Skeletal muscle cell (primary cell): ENCODE results near the gene SURF2.
A peak's percentile ranks its signal among the peaks of the same experiment; 100 is the strongest.
"Not testable (repeated sequence)": the region's sequence is repeated elsewhere in the genome, so short reads cannot be mapped to it uniquely, and the experiment has no call there.

Source experiments
- DNase-seq: peaks from one replicate; pipeline ENCODE4 v3.0.0-alpha.2; 2010; ENCODE audit warnings: low read depth
- H3K4me3 ChIP-seq: 2 replicates; pipeline ENCODE4 v1.5.1; 2011; ENCODE audit warnings: low read depth, mild to moderate bottlenecking, control low read depth, low read length, moderate library complexity

The SURF2 gene

DNA sequence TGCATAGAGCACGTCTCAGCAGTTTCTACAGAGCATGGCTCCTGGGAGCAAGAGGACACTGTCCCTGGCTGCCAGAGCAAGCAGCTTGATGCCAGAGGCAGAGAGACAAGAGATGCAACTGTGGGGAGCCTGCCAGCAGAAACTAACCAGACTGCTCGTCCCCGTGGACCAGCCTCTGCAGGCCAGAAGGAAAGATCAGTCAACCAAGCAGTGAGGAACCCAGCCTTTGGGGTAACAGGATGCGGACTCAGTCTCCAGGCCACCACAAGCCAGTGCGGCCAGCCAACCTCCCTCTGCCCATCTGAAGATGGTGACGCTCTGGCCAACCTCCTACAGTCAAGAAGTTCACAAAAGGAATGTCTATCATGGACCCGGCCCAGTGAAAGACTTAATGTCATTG lies 15.8 kb downstream of the SURF2 start:
- H3K4me3 ChIP-seq: no peak overlapping the region

DNA sequence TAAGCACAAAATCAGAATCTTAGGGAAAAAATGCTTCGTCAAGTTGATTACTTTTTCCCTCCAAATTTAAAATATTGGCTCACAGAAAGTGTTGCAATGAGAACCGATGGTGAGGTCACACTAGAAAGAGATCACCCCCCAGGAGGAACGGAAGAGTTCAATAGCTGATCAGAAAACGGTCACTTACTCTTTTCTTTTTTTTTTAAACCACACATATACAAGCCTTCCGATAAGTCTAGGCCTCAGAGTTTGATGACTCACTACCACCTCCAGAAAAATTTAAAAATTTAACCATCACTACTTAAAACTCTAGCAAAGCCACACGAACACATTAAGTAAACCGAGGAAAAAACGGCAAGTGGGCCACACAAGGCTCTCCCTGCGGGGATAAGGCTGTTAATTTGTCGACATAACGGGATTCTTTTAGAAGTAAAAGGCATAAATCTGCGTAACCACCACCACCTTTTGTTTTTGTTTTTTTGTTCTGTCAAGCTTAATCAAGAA lies 18.3 kb downstream of the SURF2 start:
- DNase-seq: no peak
- H3K4me3 ChIP-seq: peak overlapping the region; percentile 95

More for the DNA sequence above, 15.8 kb downstream of the SURF2 start:
- no peak for DNase-seq

DNA sequence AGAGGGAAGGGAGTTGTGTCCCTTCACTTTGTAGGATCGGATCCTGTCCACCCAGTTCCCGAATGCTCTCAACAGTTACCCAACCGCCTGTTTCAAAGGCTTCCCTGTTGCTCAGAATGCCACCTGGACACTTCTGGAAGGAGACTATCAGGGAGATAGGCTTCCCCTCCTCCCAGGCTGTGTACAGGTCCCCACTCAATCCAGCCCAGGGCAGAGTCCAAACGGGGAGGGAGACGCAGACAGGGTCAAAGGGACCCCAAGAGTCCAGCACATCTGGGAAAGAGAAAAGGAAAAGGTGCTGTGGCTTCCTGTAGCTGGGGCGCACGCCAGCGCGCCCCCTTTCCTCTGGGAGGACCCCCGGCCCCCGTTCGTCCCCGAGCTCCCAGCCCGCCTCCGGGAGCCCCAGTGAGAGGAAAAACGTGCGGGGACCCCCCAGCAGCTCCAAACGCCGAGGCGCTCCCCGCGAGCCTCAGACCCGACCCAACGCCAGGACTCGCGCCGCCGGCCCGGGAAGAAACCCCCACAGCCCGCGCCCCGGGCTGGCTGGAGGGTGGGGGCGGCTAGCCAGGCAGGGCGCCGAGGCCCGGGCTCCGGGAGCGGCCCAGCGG lies 18.9 kb downstream of the SURF2 start:
- no peak for DNase-seq
- peak overlapping the region; percentile 95 for H3K4me3 ChIP-seq

DNA sequence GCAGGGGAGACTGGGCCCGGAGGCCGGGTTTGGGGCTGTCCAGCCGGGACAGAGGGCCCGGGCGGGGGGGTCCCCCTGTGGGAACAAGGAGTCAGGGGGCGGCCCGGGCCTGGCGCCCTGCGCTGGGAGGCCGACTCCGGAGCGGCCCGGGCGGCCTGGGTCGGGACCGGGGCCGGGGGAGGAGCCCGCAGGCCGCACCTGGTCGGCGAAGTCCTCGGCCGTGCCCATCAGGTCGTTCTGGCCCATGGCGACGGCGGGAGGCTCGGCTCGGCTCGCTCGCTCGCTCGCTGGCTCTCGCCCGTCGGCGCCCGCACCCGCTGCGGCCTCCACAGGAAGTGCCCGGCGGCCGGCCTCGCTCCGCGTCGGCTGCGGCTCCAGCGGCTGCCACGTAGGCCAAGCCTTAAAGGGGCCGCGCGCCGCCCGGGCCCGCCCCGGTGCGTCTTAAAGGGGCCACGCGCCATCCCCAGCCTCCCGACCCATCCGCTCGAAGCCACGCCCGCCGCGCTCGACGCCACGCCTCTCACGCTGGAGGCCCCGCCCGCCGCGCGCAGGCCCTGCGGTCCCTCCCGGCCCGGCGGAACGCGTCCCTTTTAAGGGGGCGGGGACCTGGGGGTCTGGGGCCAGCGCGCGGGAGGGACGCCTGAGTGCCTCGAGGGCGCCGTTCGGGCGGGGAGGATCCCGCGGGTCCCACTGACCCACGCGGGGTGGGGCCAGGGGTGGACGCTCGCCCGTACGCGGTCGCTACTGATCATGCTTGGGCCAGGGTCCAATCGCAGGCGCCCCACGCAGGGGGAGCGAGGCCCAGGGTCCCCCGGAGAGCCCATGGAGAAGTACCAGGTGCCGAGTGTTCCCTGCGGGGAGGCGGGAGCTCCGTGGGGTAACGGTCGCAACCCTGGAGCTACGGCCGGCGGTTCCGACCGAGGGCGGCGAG lies 19.6 kb downstream of the SURF2 start, which contains the start of the genes STKLD1 and SURF4:
TSS of gene STKLD1 (plus strand) at position 643 of the 931 bp plus-strand sequence. CDS start at position 751, 108 bp downstream.
TSS of gene SURF4 (minus strand) at position 337 of the 931 bp plus-strand sequence. CDS start at position 246, 91 bp downstream.
- DNase-seq: peak; percentile 88
- peak within 1 kb of the TSS; percentile 95 for H3K4me3 ChIP-seq

DNA sequence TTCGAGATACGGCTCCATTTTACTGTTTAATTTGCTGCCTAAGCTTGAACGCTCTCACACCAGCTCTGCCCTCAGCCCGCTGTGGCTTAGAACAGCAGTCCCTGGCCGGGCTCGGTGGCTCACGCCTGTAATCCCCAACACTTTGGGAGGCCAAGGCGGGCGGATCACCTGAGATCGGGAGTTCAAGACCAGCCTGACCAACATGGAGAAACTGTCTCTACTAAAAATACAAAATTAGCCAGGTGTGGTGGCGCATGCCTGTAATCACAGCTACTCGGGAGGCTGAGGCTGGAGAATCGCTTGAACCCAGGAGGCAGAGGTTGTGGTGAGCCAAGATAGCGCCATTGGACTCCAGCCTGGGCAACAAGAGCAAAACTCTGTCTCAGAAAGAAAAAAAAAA lies 20.9 kb downstream of the SURF2 start:
- not testable (repeated sequence) for DNase-seq, H3K4me3 ChIP-seq

DNA sequence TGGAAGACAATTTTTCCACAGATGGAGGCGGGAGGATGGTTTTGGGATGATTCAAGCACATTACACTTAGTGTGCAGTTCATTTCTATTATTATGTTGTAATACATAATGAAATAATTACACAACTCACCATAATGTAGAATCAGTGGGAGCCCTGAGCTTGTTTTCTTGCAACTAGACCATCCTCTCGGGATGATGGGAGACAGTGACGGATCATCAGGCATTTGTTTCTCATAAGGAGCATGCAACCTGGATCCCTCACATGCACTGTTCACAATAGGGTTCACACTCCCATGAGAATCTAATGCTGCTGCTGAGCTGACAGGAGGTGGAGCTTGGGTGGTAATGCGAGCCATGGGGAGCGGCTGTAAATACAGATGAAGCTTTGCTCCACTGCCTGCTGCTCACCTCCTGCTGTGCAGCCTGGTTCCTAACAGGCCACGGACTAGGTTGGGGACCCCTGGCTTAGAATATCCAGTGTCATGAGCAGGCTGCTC lies 21.4 kb downstream of the SURF2 start:
- no peak for DNase-seq
- no peak overlapping the region for H3K4me3 ChIP-seq

DNA sequence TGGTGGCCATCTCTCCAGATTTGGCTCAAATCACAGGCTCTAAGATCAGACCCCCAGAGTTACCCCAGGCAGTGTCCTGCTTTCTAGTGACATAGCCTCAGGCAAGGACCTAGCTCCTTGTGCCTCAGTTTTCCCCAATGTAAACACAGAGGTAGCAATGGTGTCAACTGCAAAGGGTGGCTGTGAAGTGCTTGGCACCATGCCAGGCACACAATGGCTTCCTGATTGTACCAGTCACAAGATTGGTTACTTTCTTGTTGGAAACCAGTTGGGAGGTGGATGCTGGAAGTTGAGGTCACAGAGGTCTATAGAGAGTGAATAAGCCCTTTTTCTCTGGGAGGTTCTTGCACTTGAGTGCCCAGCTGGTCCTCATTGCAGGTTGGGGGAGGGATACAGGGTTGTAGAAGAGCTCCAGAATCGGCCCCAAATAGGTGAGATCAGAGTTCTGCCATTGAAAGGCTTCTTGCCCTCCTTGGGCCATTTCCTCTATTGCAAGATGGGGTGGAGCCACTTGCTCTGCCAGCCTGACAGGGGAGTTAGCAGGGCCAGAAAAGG lies 22.1 kb downstream of the SURF2 start:
- H3K4me3 ChIP-seq: no peak overlapping the region
- no peak for DNase-seq

DNA sequence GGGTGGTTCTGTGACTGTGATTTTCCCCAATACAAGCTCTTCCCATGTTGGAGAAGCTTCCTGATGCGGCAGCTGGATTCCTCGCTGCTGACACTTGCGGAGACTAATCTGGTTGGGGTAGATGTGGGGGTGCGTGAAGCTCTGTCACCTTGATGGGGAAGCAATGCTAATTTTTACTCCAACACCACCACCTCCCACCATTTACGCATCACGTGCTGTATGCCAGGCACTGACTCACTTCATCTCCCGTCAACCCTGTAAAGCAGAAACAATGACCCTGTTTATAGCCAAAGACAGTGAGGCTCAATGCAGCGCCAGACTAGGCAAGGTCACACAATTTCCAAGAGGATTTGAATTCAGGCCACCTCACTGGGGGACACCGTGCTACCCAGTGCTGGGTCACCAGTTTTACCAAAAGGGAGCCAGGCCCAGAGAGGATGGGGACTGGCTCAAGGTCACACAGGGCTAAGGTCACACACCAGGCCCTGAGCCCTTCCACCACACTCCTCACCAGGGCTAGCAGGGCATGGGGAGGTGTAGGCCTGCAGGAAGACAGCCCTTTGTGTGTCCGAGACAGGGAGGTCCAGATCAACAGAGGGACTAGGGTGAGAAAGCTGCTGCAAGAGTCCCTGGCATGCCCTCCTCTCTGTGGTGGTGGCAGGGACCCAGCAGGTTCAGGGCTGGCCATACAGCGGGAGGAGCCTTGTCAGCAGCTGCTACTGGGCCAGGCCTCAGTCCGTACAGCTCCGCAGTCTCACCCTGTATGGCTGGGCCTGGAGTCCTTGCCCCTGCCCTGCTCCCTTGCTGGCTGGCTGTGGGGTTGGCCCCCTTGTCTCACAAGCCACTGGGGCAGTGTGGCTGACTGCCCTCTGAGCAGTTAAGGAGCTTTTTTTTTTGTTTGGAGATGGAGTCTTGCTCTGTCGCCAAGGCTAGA lies 23.1 kb downstream of the SURF2 start:
- DNase-seq: no peak
- no peak overlapping the region for H3K4me3 ChIP-seq

DNA sequence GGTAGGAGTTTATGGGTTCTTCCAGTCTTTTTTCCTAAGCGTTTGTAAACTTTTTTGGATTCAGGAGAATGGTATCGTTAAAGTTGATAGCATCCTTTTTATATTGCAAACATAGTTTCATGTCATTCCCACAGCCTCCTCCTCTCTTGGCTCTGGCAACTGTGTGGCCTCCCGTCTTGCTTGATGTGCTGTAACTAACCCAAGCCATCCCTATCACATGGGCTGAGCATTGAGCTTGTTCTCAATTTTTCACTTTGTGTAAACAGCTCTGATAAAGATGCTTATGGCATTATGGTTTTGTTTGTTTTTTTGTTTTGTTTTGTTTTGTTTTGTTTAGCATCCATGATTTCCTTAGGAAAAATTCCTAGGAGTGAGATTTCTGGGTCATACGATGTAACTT lies 24.4 kb downstream of the SURF2 start:
- no peak overlapping the region for H3K4me3 ChIP-seq
- no peak for DNase-seq

DNA sequence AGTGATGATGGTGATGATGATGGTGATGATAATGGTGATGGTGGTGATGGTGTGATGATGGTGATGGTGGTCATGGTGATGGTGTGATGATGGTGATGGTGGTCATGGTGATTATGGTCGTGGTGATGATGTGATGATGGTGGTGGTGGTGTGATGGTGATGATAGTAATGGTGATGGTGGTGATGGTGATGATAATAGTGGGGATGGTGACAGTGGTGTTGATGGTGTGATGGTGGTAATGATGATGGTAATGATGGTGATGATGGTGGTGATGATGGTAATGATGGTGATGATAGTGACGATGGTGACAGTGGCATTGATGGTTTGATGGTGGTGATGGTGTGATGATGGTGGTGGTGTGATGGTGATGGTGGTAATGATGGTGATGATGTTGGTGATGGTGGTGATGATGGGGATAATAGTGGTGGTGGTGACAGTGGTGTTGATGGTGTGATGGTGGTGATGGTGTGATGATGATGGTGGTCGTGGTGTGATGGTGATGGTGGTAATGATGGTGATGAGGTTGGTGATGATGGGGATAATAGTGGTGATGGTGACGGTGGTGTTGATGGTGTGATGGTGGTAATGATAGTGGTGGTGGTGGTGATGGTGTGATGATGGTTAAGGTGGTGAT lies 26.3 kb downstream of the SURF2 start:
- H3K4me3 ChIP-seq: no peak overlapping the region
- no peak for DNase-seq

DNA sequence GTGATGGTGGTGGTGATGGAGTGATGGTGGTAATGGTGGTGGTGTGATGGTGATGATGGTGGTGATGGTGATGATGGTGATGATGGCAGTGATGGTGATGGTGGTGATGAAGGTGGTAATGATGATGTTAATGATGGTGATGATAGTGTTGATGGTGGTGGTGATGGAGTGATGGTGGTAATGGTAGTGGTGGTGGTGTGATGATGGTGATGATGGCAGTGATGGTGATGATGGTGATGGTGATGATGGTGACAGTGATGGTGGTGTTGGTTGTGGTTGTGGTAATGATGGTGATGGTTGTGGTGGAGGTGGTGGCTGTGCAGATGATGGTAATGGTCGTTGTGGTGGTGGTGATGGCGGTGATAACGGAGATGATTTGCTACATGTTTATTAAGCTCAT lies 27.1 kb downstream of the SURF2 start:
- no peak overlapping the region for H3K4me3 ChIP-seq
- no peak for DNase-seq

DNA sequence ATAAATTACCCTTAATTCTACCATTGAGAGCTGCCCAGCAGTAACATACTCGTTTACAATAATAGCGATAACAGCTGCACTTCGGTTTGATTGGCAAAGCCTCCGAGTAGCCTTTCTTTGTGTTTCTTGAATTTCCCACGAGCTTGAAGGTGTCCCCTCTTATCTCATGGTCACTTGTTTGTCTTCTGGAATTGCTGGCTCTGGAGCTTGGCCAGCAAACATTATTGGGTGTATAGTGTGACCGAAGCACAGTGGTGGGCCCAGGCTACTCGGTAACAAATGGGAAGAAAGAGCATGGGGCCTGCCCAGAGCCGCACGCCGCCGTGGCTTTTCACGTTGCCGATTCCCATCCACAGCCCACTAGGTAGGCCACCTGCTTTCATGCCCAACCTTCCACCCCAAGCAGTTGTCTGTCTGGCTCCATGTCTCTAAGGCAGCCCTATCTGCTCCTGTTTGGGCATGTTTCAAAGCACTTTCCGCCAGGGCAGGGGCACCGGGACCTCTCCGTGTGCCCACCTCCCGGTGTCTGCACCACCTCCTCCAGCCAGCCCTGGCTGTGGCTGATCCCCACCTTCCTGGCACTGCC lies 28.5 kb downstream of the SURF2 start:
- H3K4me3 ChIP-seq: no peak overlapping the region
- no peak for DNase-seq

DNA sequence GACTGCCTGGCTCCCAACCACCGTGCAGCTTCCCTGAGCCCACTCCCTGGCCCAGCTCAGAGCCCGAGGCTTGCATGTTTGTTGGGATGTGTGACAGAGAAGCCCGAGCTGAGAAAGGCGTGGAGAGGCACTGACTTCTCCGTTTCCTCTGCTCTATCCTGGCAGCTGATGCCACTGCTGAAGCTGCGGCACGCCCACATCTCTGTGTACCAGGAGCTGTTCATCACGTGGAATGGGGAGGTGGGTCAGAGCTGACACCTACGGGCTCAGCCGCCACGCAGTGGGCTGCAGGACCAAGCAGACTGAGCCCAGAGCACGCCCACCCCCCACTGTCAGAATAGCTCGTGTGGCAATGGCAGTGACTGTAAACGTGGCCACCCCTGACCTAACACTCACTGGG lies 29.1 kb downstream of the SURF2 start:
- DNase-seq: no peak
- H3K4me3 ChIP-seq: no peak overlapping the region

DNA sequence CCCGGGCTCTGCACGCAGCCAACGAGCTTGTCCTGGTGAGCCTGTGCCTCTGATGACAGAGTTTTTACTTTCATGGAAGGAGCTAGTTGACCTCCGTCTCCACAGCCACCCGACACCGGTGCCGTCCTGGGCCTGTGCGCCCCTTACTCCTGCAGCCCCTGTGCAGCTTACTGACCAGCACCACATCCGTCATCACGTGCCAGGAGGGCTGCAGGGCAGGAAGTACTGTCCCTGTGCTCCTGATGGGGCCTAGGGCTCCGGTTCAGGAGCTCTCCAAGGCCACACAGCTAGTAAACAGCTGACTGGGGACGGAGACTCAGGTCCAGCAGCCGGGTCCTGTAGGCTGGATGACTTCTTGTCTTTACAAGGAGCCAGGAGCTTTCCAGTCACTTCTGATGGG lies 30.0 kb downstream of the SURF2 start:
- H3K4me3 ChIP-seq: no peak overlapping the region
- DNase-seq: no peak

DNA sequence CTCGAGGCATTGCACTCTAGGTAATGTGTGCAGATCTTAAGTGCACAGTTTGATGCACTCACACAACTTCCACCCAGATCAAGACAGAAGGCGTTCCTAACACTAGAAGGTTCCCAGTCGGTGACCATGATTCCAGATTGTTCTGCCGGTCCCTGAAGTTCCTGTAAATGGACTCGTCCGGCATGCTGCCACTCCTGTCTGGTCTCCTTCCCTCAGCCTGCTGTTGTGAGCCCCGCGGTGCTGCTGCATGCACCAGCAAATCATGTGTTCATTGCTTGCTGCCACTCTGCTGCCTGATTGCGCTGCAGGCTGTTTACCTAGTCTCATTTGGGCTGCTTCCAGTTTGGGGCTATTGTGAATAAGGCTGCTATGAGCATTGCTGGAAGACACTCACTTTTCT lies 31.3 kb downstream of the SURF2 start:
- no peak for DNase-seq
- H3K4me3 ChIP-seq: no peak overlapping the region

DNA sequence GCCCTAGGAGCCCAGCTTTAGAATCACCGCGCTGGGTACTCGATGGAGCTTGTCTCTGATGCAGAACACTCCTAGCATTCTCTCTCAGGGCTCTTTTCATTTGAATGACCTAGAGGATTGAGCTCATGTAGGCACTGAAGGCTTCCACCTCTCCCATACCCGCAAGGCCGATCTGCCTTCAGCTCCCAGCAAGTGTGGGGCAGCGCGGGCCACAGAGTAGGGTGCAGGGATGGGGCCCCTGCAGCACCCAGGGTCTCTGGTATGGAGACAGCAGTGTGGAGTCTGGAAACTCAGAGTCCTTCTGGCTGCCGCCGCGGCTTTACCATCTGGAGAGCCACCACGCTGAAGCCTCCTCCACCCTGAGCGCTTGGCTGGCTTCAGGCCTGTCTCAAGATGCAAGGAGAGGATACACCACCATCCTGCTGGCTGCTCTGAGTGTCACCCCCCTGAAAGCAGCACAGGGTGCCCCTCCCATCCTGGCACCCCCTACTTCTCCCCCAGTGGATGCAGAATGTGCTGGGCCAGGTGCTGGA lies 32.7 kb downstream of the SURF2 start:
- no peak for DNase-seq
- H3K4me3 ChIP-seq: no peak overlapping the region

DNA sequence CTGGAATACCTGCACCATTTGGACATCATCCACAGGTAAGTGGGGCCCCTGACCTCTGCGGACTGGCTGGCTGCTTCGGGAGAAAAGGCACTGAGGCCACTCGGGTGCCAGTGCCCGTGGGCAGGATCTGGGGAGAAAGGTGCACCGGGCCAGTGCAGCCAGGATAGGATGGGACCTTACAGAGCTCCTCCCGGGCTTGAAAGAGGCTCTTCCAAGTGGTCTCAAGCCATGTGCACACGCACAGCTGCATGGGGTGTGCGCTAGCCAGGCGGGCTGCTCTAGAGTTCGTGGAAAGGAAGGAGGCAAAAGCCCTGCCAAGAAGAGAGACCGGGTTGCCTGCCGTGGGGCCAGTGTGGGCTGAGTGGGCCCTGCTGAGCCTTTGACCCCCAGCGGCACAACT lies 33.2 kb downstream of the SURF2 start:
- H3K4me3 ChIP-seq: no peak overlapping the region
- no peak for DNase-seq

DNA sequence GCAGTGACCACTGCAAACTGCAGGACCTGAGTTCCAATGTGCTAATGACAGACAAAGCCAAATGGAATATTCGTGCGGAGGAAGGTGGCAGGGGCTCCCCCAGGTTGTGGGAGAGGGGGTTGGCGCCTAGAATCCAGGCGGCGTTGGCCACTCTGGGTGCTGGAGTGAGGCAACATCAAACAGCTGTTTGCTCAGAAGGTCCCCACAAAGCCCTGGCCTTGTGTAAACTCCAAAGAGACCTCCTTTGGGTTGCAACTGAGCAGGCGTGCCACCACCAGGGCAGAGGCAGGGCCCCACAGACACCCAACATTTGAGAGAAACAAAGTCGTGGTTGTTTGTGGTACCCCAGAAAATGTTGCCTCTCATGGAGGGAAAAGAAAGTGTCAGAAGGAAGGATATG lies 34.4 kb downstream of the SURF2 start:
- DNase-seq: no peak
- no peak overlapping the region for H3K4me3 ChIP-seq
